Measurements from ENCODE around the gene SC5D.

Gene SC5D

DNA sequence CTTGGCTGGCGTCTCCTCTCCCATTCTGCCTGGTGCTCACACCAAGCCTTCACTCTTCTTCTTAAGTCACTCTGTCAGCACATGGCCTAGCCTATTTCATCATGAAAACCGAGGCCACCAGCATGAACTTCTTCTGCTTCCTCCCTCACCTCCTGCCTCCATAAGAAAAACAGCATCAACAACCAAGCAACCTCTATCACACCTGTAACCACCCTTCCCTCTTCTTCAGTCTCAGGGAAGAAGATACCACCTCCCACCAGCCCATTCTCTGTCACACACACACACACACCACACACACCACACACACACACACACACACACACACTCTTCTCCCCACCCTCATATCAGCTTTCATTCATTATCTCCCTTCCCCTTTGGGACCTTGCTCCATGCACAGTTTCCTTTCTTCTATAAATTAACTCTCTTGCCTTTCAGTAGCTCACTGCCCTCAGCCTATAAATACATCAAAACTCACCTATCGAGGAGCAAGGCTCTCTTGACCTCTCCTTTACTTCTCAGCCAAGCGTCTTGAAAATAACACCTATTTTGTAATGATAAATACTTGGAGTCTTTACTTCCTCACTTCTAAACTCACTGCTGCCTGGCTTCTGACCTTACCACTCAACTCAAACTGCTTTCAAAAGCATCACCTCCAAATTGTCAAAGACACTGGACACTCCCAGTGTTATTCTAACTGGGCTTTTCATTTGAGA is 36.6 kb downstream of the SC5D start:
- peak; percentile 2 for DNase-seq (ENCODE audit: low read depth)

DNA sequence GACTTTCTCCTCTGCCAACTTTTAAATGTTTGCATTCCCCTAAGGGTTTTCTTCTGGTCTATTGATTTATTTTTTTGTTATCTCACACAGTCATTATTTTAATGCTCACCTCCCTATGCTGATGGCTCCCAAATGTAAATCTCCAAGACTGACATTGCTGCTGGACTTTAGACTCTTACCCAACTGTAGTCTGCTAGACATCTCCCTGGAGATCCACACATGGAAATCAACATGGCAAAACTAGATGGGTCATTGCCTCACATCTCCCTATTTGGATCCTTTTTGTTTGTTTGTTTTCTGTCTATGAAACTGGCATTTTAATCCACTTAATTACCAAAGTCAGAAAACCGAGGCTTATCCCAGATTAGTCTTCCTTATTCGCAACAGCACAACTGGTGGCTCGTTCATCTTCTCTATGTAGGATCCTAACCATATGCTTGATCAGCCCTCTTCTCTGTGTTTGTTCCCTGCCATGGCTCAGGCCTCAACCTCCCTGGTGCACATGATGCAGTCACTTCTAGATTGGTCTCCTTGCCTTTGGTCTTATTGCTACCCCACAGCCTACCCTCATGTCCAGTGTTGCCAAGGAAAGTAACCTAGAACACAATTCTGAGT is 37.3 kb downstream of the SC5D start:
- no peak for DNase-seq (ENCODE audit: low read depth)

DNA sequence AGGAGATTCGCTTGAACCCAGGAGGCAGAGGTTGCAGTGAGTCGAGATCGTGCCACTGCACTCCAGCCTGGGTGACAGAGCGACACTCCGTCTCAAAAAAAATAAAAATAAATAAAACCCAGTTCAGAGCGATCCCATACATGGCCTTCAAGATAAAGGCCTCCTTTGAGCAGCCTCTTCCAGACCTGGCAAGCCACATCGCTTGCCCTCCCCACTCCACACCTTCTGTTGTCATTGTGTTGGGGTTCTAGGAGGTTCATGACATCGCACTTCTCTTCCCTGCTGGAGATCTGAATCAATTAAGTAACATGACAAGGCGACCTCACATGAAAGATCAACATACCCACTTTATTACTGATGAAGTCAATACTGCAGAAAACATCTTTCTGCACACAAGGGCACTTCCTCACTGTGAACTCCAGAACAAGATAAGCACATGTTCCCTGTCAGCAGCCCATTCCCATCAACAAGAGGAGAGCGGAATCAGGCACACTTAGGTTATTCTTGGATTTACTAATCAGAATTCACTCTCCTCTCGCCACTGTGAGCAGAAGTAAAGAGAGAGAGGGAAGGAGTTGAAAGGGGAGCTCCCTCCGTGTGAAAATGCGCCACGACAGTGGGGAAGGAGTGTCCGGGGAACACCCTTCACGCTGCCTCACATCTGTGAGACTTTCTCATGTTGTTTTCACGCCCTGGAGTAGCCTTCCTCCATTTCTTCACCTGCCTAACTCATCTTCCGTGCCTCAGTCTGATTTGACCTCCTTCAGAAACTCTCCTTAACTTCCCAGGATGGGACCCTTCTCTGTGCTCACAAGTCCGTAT is 38.3 kb downstream of the SC5D start:
- no peak for DNase-seq (ENCODE audit: low read depth)

DNA sequence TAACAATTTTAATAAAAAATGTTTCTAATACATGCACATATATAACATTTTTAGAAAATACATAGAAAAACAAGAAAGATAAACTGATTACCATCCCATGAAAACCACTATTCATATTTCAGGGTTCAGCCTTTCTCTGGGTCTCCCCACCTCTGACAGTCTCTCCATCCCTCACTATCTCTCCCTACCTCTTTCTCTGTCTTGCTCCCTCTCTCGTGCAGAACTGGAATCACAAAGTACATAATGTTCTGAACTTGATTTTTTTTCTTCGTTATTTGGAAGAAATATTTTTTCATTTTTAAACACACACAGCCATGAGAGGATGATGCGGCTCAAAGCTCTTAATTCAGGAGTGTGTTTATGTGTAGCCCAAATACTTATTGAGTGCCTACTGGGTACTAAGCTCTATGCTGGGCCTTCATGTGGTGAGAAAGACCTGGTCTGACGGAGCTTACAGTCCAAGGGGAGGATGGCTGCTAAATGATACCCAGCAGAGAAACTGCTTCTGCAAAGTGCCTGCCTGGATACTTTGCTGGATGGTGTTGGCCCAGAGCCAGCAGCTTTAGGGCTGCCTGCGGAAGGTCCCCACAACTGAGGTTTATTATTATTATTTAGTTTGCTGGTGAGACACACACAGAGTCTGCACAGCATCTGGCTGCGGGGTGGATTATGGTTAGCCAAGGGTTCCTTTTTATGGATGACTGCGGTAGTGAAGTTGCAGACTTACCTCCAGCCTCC is 42.6 kb downstream of the SC5D start:
- peak; percentile 15 for DNase-seq (ENCODE audit: low read depth)

DNA sequence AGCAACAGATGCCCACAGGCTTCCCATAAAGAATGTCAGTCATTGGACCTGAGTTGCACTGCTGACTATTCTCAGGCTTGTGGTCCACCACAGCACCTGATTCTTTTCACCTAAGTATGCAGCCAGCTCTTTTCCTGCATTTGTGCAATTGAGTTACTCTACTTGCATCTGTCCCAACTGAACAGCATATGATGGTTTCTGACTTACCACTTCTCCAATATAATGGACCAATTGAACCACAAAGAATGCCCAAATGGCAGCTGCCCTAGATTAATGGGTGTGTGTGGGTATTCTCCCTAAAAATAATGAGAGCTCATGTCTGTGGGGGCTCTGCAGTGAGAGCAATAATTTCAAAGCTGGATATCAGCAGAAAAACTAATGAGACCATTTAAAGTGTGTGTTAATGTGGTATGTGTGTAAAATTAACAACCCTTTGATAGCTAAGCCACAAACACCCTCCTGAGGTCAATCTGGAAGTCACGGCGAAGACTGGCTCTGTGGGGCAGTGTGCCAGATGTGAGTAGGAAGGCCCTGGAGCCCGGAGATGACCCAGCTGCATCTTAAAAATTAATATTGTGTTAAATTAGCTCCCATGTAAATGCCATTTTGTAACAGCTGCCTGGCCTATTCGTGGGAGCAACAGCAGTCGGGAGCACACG is 43.8 kb downstream of the SC5D start:
- no peak for DNase-seq (ENCODE audit: low read depth)

DNA sequence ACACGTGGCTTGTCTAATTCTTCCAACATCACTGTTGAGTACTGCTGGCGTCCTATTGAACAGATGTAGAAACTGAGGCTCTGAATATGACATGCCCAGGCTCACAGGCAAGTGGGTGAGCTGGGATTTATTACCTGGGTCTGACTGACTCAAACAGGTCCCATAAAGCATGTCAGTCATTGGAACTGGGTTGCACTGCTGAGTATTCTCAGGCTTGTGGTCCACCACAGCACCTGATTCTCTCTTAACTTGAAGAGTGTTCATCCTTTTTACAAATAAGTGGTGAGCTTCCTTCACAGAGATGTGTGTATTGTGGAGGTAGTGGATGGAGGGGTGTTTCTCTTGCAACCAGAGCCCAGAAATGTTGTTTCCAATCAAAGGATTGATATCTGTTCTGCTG is 44.5 kb downstream of the SC5D start:
- no peak for DNase-seq (ENCODE audit: low read depth)

DNA sequence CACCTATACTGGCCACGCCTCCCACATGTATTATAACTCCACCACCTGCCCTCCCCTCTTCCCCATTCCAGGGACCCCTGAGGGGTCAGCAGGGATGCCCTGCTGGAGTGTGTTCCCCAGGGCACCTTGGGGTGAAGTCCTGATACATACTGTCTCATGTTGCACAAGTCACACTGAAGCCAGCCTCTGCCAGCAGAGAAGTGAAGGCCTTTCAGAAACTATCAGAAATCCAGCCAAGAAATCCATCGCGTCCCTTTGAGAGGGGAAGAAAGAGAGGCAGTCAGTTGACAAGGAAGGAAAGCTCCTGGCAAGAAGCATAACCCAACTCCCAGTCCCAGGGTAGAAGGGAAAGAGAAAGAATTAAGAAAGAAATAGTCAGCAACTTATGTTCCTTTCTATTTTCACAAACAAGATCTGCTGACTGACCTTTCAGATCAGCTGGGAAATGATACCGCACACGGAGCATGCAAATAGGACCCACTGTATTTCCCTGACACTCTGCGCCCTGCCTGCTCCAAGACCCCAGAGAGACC is 45.2 kb downstream of the SC5D start:
- DNase-seq (ENCODE audit: low read depth) = no peak

DNA sequence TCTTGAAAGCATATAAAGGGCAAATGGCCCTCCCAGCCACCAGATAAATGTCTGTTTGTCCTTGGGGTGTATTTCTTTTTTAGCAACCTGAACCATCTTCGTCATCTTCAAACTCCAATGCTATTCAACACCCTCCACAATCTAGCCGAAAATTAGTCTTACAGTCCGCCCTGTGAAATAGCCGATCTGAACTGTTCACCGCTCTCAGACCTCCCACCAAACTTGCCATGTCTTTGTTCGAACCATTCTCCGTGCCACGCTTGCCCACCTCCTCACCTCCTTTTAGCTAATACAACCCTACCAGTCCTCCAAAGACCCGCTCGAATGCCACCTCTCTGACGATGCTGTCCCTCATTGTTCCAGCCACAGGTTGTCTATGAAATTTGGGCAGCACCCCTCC is 46.0 kb downstream of the SC5D start:
- no peak for DNase-seq (ENCODE audit: low read depth)

DNA sequence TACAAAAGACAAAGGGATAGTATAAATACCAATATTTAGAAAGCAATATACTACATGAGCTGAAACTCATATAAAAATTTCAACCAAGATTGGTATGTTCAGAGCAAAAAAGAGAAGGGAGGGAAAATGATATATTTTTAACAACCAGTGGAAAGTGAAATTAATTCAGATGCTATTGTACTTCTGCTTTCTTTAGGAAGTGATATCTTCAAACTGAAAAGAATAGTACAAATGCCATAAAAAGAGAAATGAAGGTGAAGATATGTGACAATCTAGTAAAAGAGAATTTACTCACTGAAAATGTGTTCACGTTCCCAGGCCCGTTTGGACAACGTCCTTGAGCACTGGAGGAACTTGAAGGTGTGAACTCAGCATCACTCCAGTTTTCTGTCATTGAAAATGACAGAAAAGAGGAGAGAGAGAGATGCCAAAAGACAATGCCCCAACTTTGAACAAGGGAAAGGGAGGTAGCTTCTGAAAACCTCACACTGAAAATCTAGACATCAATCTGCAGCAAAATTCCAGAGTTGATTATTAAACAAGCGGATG is 47.5 kb downstream of the SC5D start:
- DNase-seq (ENCODE audit: low read depth) = no peak

DNA sequence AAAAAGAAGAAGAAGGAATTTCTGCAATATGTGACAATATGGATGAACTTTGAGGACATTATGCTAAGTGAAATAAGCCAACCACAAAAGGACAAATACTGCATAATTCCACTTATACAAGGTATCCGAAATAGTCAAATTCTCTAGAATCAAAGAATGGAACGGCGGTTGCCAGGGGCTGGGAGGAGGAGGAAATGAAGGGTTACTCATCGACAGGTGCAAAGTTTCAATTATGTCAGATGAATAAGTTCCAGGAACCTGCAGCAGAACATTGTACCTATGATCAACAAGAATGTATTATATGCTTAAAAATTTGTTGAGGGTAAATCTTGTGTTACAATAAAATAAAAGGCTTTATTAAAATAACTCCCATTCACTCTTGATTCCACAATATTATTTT is 49.0 kb downstream of the SC5D start:
- no peak for DNase-seq (ENCODE audit: low read depth)

DNA sequence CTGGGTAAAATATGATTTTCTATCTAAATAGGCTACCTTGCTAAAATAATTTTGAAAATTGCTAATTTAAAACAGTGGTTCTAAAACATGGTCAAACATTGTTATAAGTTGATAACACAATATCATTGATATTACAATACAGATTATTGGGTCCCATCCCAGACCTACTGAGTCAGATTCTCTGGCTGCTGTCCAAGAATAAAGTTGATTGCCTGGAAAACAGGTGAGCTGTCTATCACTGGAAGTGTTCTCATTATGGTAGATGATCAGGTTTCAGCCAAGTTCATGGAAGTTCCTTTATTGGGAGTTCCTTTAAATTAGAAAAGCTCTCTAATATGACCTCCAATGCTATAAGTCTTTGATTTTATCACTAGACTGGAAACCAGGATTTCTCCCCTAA is 52.3 kb downstream of the SC5D start:
- no peak for DNase-seq (ENCODE audit: low read depth)

DNA sequence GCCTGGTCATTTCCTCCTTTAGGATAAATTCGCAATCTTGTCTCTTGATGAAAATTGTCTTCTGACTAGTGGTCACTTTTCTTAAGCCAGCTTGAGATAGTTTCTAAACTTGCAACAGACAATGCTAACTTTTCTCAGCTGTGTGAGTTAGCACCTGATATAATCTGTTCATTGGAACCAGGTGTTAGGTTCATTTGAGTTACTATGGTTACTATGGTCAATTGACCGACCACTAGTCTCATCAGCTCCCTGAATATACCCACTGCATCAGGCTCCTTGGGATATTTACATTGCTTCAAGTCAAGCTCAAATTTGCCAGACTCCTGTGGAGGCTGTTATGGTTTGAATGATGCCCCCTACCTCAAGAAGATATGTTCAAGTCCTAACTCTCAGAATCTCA is 54.5 kb downstream of the SC5D start:
- no peak for DNase-seq (ENCODE audit: low read depth)

DNA sequence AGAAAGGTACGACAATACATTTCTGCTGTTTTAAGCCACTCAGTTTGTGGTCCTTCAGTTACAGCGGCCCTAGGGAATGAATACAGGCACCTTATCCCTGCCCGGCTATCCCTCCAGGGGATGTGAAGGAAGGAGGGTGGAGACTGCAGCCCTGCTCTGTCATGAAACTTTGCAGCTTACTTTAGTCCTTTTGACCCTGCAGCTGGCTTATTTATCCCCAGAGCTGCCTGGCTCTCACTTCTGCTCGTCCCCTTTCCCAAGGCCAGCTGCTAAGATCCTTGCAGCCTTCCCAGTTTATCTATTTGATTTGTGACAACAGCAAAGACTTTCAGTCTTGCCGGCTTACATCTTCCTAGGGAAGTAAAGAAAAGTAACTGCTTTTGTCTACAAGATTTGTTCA is 55.2 kb downstream of the SC5D start:
- no peak for DNase-seq (ENCODE audit: low read depth)

DNA sequence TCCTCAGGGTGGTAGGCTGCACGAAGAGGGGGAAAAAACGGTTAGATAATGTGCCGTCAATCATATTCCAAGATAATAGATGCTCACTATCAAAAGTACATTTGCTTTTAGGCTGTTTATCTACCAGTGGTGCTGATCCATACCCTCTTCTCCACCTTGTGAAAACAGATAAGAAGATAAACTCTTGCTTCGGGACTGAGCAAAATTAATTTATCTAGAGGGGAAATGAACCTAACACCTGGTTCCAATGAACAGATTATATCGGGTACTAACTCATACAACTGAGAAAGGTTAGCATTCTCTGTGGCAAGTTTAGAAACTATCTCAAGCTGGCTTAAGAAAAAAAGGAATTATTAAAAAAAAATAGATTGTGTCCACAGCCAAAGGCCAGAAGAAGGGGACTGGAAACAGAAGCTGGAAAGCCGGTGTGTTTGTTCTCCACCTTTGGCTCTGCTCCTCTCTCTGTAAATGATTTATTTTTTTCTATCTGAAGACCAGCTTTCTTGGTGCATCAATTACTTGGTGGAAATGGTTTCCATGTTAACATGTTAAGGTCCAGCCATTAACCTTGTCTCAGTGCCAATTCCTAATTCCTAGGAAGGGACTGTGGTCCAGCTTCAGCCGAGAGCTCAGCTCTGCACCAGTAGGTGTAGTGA is 55.8 kb downstream of the SC5D start:
- no peak for DNase-seq (ENCODE audit: low read depth)

DNA sequence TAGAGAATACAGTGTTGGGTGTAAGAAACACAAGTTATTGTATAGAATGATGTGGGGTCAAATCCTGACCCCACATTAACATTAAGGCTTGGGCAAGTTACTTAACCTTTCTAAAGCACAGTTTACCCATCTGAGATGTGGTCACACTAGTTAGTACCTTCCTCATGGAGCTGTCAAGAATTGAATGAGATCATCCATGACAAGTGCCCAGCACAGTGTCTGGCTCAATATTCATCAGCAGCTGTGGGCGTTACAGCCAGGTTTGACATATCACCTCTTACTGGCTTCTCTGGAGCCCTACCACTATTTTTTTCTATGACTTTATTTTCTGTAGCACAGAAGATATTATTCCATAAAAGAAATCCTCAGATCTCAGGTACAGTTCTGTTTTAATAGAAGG is 57.2 kb downstream of the SC5D start:
- no peak for DNase-seq (ENCODE audit: low read depth)

DNA sequence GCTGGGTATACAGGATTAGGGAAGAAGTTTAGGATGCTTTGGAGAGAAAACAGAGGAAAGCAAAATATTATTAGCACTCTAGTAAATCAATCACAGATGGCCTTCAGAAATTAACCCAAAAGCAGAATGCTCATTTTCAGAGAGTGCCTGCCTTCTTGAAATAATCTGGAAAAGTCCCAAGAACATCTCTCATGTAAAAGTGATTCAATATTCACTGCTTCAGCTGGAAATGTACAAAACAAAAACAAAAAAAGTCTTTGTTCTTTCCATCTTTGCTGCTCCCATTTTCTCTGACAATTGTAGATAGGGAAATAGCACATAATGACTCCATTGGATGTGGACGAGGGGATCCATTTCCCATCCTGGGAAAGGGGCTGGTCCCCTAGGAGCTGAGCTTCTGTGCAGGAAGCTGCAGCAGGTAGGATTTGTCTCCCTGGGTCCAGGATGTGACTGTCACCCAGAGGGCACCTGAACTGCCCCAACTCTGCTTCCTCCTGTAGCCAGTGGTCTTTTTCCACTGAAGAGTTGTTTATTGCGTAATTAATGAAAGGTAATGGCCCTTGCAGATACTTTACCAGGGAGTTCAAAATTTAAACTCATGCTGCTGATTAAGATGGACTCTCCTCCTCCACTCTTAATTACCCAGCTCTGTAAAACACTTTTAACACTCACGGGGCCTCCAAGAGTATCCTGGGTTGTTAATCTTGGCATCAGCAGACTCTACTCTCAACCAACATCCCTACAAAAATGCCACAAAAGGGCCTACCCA is 57.9 kb downstream of the SC5D start:
- no peak for DNase-seq (ENCODE audit: low read depth)

DNA sequence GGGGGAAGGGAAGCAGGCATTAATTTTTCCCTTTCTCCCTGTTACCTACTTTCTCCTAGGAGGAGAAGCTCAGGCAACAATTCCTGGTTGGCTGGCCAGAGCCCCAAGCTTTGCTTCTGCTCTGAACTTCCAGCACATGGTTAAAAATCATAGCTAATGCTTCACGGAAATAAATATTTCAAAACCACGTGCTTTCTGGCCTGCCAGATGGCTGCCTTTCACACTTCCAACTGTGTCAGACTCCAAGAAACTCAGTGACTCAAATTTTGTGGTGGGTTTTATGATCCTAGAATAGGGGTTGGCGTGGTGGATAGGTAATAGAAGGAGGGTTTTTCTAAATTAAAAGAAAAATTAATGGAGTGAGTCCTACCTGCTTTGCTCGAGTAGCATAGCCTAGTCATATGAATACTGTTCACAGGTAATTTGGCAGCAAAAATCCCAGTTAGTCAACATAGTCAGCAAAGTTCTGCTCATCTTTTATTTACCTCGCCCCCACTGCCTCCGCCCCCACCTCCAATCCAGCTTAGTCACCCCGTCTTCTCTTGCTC is 58.6 kb downstream of the SC5D start:
- no peak for DNase-seq (ENCODE audit: low read depth)

DNA sequence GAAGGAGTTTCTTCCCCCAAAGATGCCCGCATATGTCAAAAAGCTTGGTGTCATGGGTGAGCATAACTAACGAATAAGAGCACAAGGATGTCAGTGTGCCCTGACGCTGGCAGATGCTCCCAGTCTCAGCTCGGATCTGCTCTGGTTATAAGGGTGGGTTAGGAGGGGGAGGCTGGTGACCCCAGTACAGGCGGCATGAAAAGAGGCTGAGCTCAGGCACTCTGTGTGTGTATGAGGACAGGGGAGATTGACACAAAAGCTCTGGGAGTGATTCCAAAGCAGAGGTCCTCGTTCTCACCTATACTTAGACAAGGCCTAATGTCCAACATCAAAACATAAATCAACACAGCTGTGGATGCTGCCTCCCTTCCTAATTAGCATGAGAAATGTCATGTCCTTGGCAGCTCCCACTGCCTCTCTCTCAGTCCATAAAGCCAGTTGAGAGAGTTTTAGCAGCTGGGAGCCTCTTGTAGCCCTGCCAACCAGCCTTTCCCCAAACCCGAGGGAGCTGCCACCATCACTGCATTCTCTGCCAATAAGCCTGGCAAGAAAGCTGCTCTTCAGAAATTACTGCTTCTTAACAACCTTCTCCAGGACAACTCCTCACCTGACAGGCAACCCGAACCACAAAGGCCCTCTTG is 59.8 kb downstream of the SC5D start:
- DNase-seq (ENCODE audit: low read depth) = no peak

DNA sequence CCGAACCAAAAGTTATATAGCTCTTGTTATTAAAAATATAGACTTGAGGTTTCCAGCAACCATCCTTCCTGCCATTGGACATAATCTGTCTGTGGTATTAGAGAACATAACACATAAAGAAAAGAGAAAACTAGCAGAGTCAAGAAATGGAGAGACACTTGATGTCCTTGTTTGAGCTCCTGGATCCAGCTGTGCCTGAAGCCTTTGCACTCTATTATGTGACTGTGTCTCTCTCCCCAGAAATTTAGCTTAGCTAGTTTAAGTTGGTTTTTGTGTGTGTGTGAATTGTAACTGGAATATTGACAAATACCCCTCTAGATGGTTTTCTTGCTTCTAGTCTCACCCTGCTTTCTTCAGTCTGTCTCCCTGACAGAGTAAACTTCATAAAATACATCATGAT is 61.6 kb downstream of the SC5D start:
- no peak for DNase-seq (ENCODE audit: low read depth)

Data from ELR (cell line).